ENCODE data around the gene RAPGEF5. TPM values are rescaled to one million over a fixed set of nuclear protein-coding genes. Genes with fewer than 3 reads are reported as not detected.

The RAPGEF5 gene
- total RNA-seq, 2 donors from 2014 or later: 7.4 to 29.8 TPM

DNA sequence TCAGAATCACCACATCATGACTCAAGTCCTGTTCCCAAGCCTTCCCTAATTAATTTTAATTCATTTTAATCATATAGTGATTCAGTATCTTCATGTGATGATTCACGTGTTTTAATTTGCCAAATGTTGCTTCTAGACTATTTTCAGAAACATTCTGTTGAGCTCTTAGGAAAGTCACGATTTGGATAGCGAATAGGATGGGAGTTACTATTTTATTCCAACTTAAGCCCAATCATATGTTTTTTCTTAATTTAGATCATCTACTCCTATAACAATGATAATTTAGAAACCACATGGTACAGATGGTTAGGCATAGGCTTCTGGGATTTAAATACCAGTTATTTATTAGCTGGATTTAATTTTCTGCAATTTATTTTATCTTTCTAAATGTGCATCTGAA, 49.1 kb downstream of the RAPGEF5 start:
- Histone ChIP-seq H3K9me3 (no peaks in the 10 kb centered on the region), H3K27me3 (replicated peaks; ENCODE audit: insufficient read depth) (no peaks in the 10 kb centered on the region), H3K4me1 (replicated peaks) (no peaks in the 10 kb centered on the region), H3K27ac (no peak overlapping the region), H3K4me3 (no peak overlapping the region), H3K36me3 (no peaks in the 10 kb centered on the region)
- TF ChIP-seq, protein P1, sequence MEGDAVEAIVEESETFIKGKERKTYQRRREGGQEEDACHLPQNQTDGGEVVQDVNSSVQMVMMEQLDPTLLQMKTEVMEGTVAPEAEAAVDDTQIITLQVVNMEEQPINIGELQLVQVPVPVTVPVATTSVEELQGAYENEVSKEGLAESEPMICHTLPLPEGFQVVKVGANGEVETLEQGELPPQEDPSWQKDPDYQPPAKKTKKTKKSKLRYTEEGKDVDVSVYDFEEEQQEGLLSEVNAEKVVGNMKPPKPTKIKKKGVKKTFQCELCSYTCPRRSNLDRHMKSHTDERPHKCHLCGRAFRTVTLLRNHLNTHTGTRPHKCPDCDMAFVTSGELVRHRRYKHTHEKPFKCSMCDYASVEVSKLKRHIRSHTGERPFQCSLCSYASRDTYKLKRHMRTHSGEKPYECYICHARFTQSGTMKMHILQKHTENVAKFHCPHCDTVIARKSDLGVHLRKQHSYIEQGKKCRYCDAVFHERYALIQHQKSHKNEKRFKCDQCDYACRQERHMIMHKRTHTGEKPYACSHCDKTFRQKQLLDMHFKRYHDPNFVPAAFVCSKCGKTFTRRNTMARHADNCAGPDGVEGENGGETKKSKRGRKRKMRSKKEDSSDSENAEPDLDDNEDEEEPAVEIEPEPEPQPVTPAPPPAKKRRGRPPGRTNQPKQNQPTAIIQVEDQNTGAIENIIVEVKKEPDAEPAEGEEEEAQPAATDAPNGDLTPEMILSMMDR (IDR thresholded peaks at IDR 0.05): no peak
- no peak for TF ChIP-seq POLR2AphosphoS5 (IDR thresholded peaks at IDR 0.05)
- TF ChIP-seq POLR2A (IDR thresholded peaks at IDR 0.05): no peak
- intact Hi-C loops (cut with DNase I): no loop called here
- WGBS: 92% methylated on average over 3 of the region's 3 CpGs
- DNase-seq (ENCODE audit: low spot score): no peak

DNA sequence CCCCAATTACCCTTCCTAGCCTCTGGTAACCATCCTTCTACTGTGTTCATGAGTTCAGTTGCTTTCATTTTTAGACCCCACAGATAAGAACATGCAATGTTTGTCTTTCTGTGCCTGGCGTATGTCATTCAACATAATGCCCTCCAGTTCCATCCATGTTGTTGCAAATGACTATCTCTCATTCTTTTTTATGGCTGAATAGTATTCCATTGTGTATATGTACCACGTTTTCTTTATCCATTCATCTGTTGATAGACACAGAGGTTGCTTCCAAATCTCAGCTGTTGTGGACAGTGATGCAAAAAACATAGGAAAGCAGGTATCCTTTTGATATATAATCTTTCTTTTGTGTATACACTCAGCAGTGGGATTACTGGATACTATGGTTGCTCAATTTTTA, 51.2 kb downstream of the RAPGEF5 start:
- TF ChIP-seq POLR2AphosphoS5 (IDR thresholded peaks at IDR 0.05): no peak
- TF ChIP-seq POLR2A (IDR thresholded peaks at IDR 0.05): no peak
- TF ChIP-seq, protein P1 (IDR thresholded peaks at IDR 0.05): no peak
- Histone ChIP-seq H3K27ac (no peak overlapping the region), H3K4me3 (no peak overlapping the region), H3K9me3 (no peaks in the 10 kb centered on the region), H3K36me3 (no peaks in the 10 kb centered on the region), H3K27me3 (replicated peaks; ENCODE audit: insufficient read depth) (no peaks in the 10 kb centered on the region), H3K4me1 (replicated peaks) (no peaks in the 10 kb centered on the region)
- intact Hi-C loops (cut with DNase I): no loop called here
- WGBS: 96% methylated on average over 2 of the region's 2 CpGs
- no peak for DNase-seq (ENCODE audit: low spot score)

DNA sequence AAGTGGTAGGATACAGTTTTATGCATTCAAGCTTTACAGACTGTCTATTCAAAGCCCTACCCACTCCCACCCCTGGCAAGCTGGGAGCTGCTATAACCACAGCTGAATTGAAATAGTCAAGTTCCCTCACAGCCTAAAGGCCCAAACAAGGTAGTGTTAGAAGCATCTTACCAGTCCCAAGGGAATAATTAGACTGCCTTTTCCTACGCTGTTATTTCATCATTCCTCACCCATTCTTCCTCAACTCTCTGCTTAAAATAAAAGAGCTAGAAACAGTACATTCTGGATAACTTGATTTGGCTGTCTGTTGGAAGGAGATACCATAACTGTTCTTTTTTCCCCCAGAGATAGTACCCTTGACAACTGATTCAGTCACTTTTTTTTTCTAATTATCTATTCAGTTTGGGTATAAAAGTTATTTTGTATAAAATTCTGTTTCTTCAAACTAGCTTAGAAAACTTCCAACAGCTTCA, 54.0 kb downstream of the RAPGEF5 start:
- H3K27me3 ChIP-seq (replicated peaks; ENCODE audit: insufficient read depth): no peaks in the 10 kb centered on the region
- 57% methylated on average over 1 of the region's 1 CpG for WGBS
- DNase-seq (ENCODE audit: low spot score): no peak
- no peaks in the 10 kb centered on the region for H3K9me3 ChIP-seq
- H3K4me1 ChIP-seq (replicated peaks): no peaks in the 10 kb centered on the region
- TF ChIP-seq POLR2AphosphoS5 (IDR thresholded peaks at IDR 0.05) (no peak), POLR2A (IDR thresholded peaks at IDR 0.05) (no peak)
- TF ChIP-seq, protein P1 (IDR thresholded peaks at IDR 0.05): no peak
- intact Hi-C loops (cut with DNase I): no loop called here
- H3K4me3 ChIP-seq: no peak overlapping the region
- H3K36me3 ChIP-seq: no peaks in the 10 kb centered on the region
- H3K27ac ChIP-seq: no peak overlapping the region

DNA sequence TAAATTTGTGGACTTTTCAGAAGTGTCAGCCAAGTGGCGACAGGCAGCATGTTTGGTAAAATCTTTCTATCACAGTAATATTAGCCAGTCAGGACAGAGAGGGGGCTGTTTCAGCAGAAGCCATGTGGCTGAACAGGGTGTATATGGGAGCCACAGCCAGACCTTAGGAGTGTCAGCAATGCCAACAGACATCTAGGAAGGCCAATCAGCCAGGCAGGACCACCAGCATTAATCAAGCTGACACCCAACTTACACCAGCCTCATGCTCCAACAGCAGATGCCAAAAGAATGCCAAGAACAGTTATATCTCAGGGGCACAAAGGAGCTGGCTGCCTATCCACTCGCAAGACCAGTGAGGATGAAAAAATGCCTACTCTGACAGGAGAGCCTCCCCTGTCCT, 54.8 kb downstream of the RAPGEF5 start:
- intact Hi-C loops (cut with DNase I): no loop called here
- no peaks in the 10 kb centered on the region for H3K9me3 ChIP-seq
- no peaks in the 10 kb centered on the region for H3K27me3 ChIP-seq (replicated peaks; ENCODE audit: insufficient read depth)
- TF ChIP-seq, protein P1 (IDR thresholded peaks at IDR 0.05): no peak
- TF ChIP-seq POLR2AphosphoS5 (IDR thresholded peaks at IDR 0.05) (no peak), POLR2A (IDR thresholded peaks at IDR 0.05) (no peak)
- no peak for DNase-seq (ENCODE audit: low spot score)
- H3K27ac ChIP-seq: no peak overlapping the region
- H3K4me1 ChIP-seq (replicated peaks): no peaks in the 10 kb centered on the region
- H3K4me3 ChIP-seq: no peak overlapping the region
- WGBS: 79% methylated on average over 2 of the region's 2 CpGs
- H3K36me3 ChIP-seq: no peaks in the 10 kb centered on the region

DNA sequence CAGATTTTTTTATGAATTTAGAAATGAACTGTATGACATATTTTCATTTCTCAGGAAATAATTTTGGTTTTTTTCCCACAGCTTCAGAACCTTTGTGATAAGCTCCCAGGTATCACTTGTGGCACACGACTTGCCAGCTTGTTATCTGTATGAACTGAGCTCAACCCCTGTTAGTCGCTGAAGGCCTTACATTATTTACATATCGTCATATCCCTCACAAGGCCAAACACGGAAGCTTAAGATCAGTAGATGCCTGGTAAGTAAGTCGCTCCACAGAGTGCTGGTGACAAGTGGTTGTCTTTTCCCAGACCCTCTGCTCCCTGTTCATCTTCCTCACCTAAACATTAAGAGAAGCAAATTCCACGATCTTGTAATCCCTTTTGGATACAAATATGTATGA, 55.2 kb downstream of the RAPGEF5 start:
- 83% methylated on average over 6 of the region's 6 CpGs for WGBS
- Histone ChIP-seq H3K4me1 (replicated peaks) (no peaks in the 10 kb centered on the region), H3K36me3 (no peaks in the 10 kb centered on the region), H3K27ac (no peak overlapping the region), H3K4me3 (no peak overlapping the region), H3K27me3 (replicated peaks; ENCODE audit: insufficient read depth) (no peaks in the 10 kb centered on the region), H3K9me3 (no peaks in the 10 kb centered on the region)
- intact Hi-C loops (cut with DNase I): no loop called here
- no peak for DNase-seq (ENCODE audit: low spot score)
- no peak for TF ChIP-seq POLR2AphosphoS5 (IDR thresholded peaks at IDR 0.05)
- no peak for TF ChIP-seq POLR2A (IDR thresholded peaks at IDR 0.05)
- TF ChIP-seq, protein P1 (IDR thresholded peaks at IDR 0.05): no peak
